Spleen (tissue), 7 donors: ENCODE measurements around the gene RTBDN.

ENCODE experiments used
- CTCF ChIP-seq, 11 experiments: fragments of 200-600 bp in 7 of 11; fragments of 450-650 bp in 4 of 11; sonication (generic) in 4 of 11; IDR thresholded peaks in 8 of 11; conservative IDR thresholded peaks in 3 of 11; 1 replicate in 7 of 11; 2 replicates in 4 of 11; pipeline versions ENCODE4 v1.4.0 to v1.8.0; 2016 to 2021; ENCODE audit warnings: antibody characterized with exemption in 11 of 11, inconsistent platforms in 4 of 11, mild to moderate bottlenecking in 1 of 11
- POLR2A ChIP-seq, 3 donors: fragments of 450-650 bp; IDR thresholded peaks; one replicate each; pipeline ENCODE4 v1.5.1; 2017; ENCODE audit warnings: antibody characterized with exemption in 3 of 3, mild to moderate bottlenecking in 1 of 3
- POLR2AphosphoS5 ChIP-seq, 3 donors: sonication (generic); formaldehyde crosslinking; IDR thresholded peaks; one replicate each; pipeline ENCODE4 v1.5.1; 2017; ENCODE audit warnings: antibody characterized with exemption in 3 of 3
- donor health status: DM: no; HTN: no; CAD: no; lungs with moderate emphysema.
- donor health status: DM: no; HTN: no; CAD: no.
- donor health status: DM: no; HTN: no; CAD: no.

DNA sequence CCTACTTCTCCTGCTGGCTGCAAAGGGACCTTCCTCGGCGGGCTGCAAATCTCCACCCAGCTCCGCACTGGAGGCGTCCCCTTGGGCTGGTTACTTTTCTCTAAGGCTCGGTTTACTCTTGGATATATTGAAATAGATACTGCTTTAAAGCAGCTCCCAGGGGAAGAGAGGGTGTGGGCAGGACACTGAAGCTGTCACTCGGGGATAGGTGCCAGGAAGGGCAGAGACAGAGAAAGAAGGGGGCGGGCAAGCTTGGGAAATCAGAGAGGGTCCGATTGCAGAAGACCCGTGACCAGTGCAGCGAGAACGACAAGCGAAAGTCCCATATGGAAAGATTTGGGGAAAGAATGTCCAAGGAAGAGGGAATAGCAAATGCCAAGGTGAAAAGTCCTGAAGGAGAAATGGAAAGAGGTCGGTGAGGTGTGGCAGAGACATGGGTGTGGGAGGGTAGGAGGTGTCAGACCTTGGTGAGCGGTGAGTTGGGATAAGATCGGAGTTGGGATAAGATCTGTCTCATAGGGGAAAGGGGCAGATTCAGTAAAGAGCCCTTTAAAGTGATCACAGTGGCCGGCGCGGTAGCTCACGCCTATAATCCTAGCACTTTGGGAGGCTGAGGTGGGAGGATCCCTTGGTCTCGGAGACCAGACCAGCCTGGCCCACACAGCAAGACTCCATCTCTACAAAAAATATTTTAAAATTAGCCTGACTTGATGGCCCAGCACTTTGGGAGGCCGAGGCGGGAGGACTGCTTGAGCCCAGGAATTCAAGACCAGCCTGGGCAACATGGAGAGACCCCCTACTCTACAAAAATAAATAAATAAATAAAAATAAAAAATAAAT lies 31.9 kb downstream of the RTBDN start:
- TF ChIP-seq CTCF (IDR thresholded peaks at IDR 0.05 in 8 of 11, conservative IDR thresholded peaks at IDR 0.05 in 3 of 11) (no peak), POLR2A (IDR thresholded peaks at IDR 0.05) (no peak), POLR2AphosphoS5 (IDR thresholded peaks at IDR 0.05) (no peak)
